ENCODE measurements around the gene NLGN4X.

GRCh38 chrX:5958523-5958922 is 270.1 kb downstream of the NLGN4X start:
- TF ChIP-seq POLR2A (IDR thresholded peaks at IDR 0.05; ENCODE audit: low read depth, low read length) (no peak), TAF1 (IDR thresholded peaks at IDR 0.05; ENCODE audit: low read depth, low read length) (no peak), POLR2AphosphoS5 (IDR thresholded peaks at IDR 0.05; ENCODE audit: low read depth, low read length) (no peak)
